Mesothelial cell of epicardium (in vitro differentiated cells): ENCODE measurements around the gene CCNF. TPM values are rescaled to one million over a fixed set of nuclear protein-coding genes. Genes with fewer than 3 reads are reported as not detected.
A peak's percentile ranks its signal among the peaks of the same experiment; 100 is the strongest.

Experiments
- DNase-seq, 2 experiments: peaks; one replicate each; pipeline ENCODE4 v3.0.0; 2021; ENCODE audit warnings: low spot score in 2 of 2; ENCODE audit not compliant: unreplicated experiment in 2 of 2
- H3K27ac Mint-ChIP-seq: 2 replicates; pipeline ENCODE4 v1.8.0; 2021; ENCODE audit warnings: mixed read lengths
- H3K27me3 Mint-ChIP-seq: 2 replicates; pipeline ENCODE4 v1.8.0; 2021; ENCODE audit warnings: low read depth, mixed read lengths
- H3K36me3 Mint-ChIP-seq: 2 replicates; pipeline ENCODE4 v1.8.0; 2021; ENCODE audit warnings: mixed read lengths
- H3K4me1 Mint-ChIP-seq: 2 replicates; pipeline ENCODE4 v1.8.0; 2021; ENCODE audit warnings: mixed read lengths
- H3K4me3 Mint-ChIP-seq: 2 replicates; pipeline ENCODE4 v1.8.0; 2021; ENCODE audit warnings: mild to moderate bottlenecking, moderate library complexity, mixed read lengths
- H3K9me3 Mint-ChIP-seq: 2 replicates; pipeline ENCODE4 v1.8.0; 2021; ENCODE audit warnings: mixed read lengths
- CTCF ChIP-seq: fragments of 200-600 bp; sonication (generic); IDR thresholded peaks from one replicate; pipeline ENCODE4 v1.5.0; 2021; ENCODE audit warnings: antibody characterized with exemption; ENCODE audit not compliant: unreplicated experiment
- total RNA-seq: library from RNA; stranded (reverse); gene quantifications from 3 replicates; pipeline ENCODE4 v1.2.1, GENCODE V29; 2021

The CCNF gene
- total RNA-seq, 1 donor from 2014 or later: 17.4 TPM

- H3K36me3 Mint-ChIP-seq: peaks cover 8% of the 10 kb centered on the region
Observed at GRCh38 chr16:2459647-2460390, 30.6 kb downstream of the CCNF start, which contains the start of gene TEDC2. Gene TEDC2, plus strand, starts transcription at chr16:2460109. Its CDS starts 36 bp downstream, at chr16:2460145.

GRCh38 chr16:2460391-2460713, 31.1 kb downstream of the CCNF start:
- Mint-ChIP-seq H3K4me1 (peaks cover 5% of the 10 kb centered on the region), H3K9me3 (no peaks in the 10 kb centered on the region), H3K4me3 (peak overlapping the region; percentile 87), H3K27ac (no peak overlapping the region), H3K36me3 (peaks cover 8% of the 10 kb centered on the region), H3K27me3 (no peaks in the 10 kb centered on the region)
- no peak for TF ChIP-seq CTCF
- no peak for DNase-seq

More at GRCh38 chr16:2459647-2460390, 30.6 kb downstream of the CCNF start, which contains the start of gene TEDC2:
- no peak for TF ChIP-seq CTCF
- peak; percentile 95 to 98 for DNase-seq
- Mint-ChIP-seq H3K4me1 (peaks cover 5% of the 10 kb centered on the region), H3K27me3 (no peaks in the 10 kb centered on the region), H3K9me3 (no peaks in the 10 kb centered on the region), H3K4me3 (peak within 1 kb of the TSS; percentile 87), H3K27ac (peak within 1 kb of the TSS; percentile 80)

- Mint-ChIP-seq H3K27ac (no peak overlapping the region), H3K4me1 (peaks cover 5% of the 10 kb centered on the region), H3K36me3 (peaks cover 6% of the 10 kb centered on the region), H3K27me3 (no peaks in the 10 kb centered on the region), H3K9me3 (no peaks in the 10 kb centered on the region), H3K4me3 (peak overlapping the region; percentile 51)
- TF ChIP-seq CTCF: no peak
- DNase-seq: no peak
Observed at GRCh38 chr16:2460916-2461315, 31.7 kb downstream of the CCNF start.

- no peak overlapping the region for H3K27ac Mint-ChIP-seq
- no peak overlapping the region for H3K4me3 Mint-ChIP-seq
- no peaks in the 10 kb centered on the region for H3K9me3 Mint-ChIP-seq
- H3K4me1 Mint-ChIP-seq: peaks cover 5% of the 10 kb centered on the region
- no peak for DNase-seq
- TF ChIP-seq CTCF: no peak
- peaks cover 2% of the 10 kb centered on the region for H3K36me3 Mint-ChIP-seq
- no peaks in the 10 kb centered on the region for H3K27me3 Mint-ChIP-seq
Observed at GRCh38 chr16:2462031-2462866, 33.0 kb downstream of the CCNF start.

GRCh38 chr16:2464333-2464732, 35.1 kb downstream of the CCNF start:
- no peak overlapping the region for H3K4me3 Mint-ChIP-seq
- no peaks in the 10 kb centered on the region for H3K9me3 Mint-ChIP-seq
- no peak overlapping the region for H3K27ac Mint-ChIP-seq
- peaks cover 10% of the 10 kb centered on the region for H3K4me1 Mint-ChIP-seq
- no peaks in the 10 kb centered on the region for H3K27me3 Mint-ChIP-seq
- TF ChIP-seq CTCF: no peak
- no peak for DNase-seq
- H3K36me3 Mint-ChIP-seq: no peaks in the 10 kb centered on the region
